Inferior parietal cortex (tissue), 1 donor: ENCODE measurements around the gene CSGALNACT2.

Experiments
- DNase-seq: peaks from one replicate; pipeline ENCODE4 v3.0.0-alpha.2; 2016; ENCODE audit errors: extremely low spot score

Gene CSGALNACT2

GRCh38 chr10:43111921-43112607, 26.2 kb upstream of the CSGALNACT2 start:
- DNase-seq: no peak

GRCh38 chr10:43112608-43112961, 25.7 kb upstream of the CSGALNACT2 start:
- DNase-seq: no peak

- no peak for DNase-seq
Measured at GRCh38 chr10:43113201-43114087, 24.8 kb upstream of the CSGALNACT2 start.

GRCh38 chr10:43114088-43114742, 24.0 kb upstream of the CSGALNACT2 start:
- no peak for DNase-seq

- no peak for DNase-seq
Measured at GRCh38 chr10:43114743-43115611, 23.3 kb upstream of the CSGALNACT2 start.

GRCh38 chr10:43115881-43116595, 22.2 kb upstream of the CSGALNACT2 start:
- DNase-seq: no peak

- DNase-seq: no peak
Measured at GRCh38 chr10:43116596-43116995, 21.6 kb upstream of the CSGALNACT2 start.

- DNase-seq: no peak
Measured at GRCh38 chr10:43117031-43117776, 21.0 kb upstream of the CSGALNACT2 start.

- DNase-seq: no peak
Measured at GRCh38 chr10:43117777-43118583, 20.3 kb upstream of the CSGALNACT2 start.

- no peak for DNase-seq
Measured at GRCh38 chr10:43118631-43119415, 19.4 kb upstream of the CSGALNACT2 start.

GRCh38 chr10:43119416-43120115, 18.7 kb upstream of the CSGALNACT2 start:
- DNase-seq: no peak

- DNase-seq: no peak
Measured at GRCh38 chr10:43120116-43120928, 17.9 kb upstream of the CSGALNACT2 start.

- no peak for DNase-seq
Measured at GRCh38 chr10:43120929-43121314, 17.3 kb upstream of the CSGALNACT2 start.

- DNase-seq: no peak
Measured at GRCh38 chr10:43121444-43121843, 16.8 kb upstream of the CSGALNACT2 start.

GRCh38 chr10:43122096-43122495, 16.1 kb upstream of the CSGALNACT2 start:
- DNase-seq: no peak

- no peak for DNase-seq
Measured at GRCh38 chr10:43122826-43123225, 15.4 kb upstream of the CSGALNACT2 start.
